Loucy (cell line): ENCODE measurements around the gene SAMD13.

Experiments
- EZH2phosphoT487 ChIP-seq: fragments of 200-600 bp; IDR thresholded peaks from 2 replicates; pipeline ENCODE4 v1.6.1; 2018; ENCODE audit warnings: antibody characterized with exemption, mild to moderate bottlenecking, moderate library complexity, borderline replicate concordance
- TF ChIP-seq, protein P1 (sequence below): fragments of 200-600 bp; sonication (generic); conservative IDR thresholded peaks from 2 replicates; pipeline ENCODE4 v1.5.1; 2014; ENCODE audit warnings: mild to moderate bottlenecking, antibody characterized with exemption, low read length

DNA sequence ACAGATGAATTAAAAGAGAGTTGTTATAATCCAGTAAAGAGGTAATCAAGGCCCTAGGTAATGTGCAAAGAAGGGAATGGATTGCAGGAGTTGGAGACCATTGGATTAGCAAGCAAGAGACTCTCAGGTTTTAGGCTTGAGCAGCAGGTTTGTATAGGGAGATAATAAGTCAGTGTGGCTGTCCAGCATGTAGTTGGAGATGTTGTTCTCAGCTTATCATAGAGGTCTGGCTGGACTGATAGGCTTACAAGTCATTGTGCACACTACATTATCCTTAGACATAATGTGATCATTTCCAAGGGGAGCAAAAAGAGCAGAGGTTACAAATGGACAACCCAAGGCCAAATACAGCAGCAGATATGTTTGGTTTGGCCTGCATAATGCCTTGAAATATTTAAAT is 45.9 kb upstream of the SAMD13 start:
- TF ChIP-seq, protein P1, sequence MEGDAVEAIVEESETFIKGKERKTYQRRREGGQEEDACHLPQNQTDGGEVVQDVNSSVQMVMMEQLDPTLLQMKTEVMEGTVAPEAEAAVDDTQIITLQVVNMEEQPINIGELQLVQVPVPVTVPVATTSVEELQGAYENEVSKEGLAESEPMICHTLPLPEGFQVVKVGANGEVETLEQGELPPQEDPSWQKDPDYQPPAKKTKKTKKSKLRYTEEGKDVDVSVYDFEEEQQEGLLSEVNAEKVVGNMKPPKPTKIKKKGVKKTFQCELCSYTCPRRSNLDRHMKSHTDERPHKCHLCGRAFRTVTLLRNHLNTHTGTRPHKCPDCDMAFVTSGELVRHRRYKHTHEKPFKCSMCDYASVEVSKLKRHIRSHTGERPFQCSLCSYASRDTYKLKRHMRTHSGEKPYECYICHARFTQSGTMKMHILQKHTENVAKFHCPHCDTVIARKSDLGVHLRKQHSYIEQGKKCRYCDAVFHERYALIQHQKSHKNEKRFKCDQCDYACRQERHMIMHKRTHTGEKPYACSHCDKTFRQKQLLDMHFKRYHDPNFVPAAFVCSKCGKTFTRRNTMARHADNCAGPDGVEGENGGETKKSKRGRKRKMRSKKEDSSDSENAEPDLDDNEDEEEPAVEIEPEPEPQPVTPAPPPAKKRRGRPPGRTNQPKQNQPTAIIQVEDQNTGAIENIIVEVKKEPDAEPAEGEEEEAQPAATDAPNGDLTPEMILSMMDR = no peak
- no peak for TF ChIP-seq EZH2phosphoT487
